Skeletal muscle tissue (tissue), 4 donors: ENCODE results near the gene FRMPD4. TPM values are rescaled to one million over a fixed set of nuclear protein-coding genes. Genes with fewer than 3 reads are reported as not detected.

Experiments
- H3K27ac ChIP-seq: one replicate; pipeline ENCODE4 v1.7.0; 2013; ENCODE audit warnings: mild to moderate bottlenecking, low read depth, low read length, inconsistent platforms
- H3K27me3 ChIP-seq, 3 donors: one replicate each; pipeline ENCODE4 v1.7.0; 2013; ENCODE audit warnings: low read length in 3 of 3; ENCODE audit not compliant: control insufficient read depth in 3 of 3, insufficient read depth in 3 of 3
- H3K36me3 ChIP-seq, 3 donors: one replicate each; pipeline ENCODE4 v1.7.0; 2013; ENCODE audit warnings: low read length in 3 of 3; ENCODE audit not compliant: control insufficient read depth in 3 of 3, insufficient read depth in 3 of 3
- H3K4me1 ChIP-seq, 3 donors: one replicate each; pipeline ENCODE4 v1.7.0; 2013; ENCODE audit warnings: low read length in 3 of 3, mild to moderate bottlenecking in 3 of 3; ENCODE audit not compliant: control insufficient read depth in 3 of 3, insufficient read depth in 3 of 3
- H3K4me3 ChIP-seq, 3 donors: one replicate each; pipeline ENCODE4 v1.7.0; 2013; ENCODE audit warnings: low read length in 3 of 3
- H3K9ac ChIP-seq, 3 donors: one replicate each; pipeline ENCODE4 v1.7.0; 2013; ENCODE audit warnings: low read length in 3 of 3, mild to moderate bottlenecking in 3 of 3, moderate library complexity in 2 of 3, low read depth in 1 of 3
- H3K9me3 ChIP-seq, 3 donors: one replicate each; pipeline ENCODE4 v1.7.0; 2013; ENCODE audit warnings: low read length in 3 of 3; ENCODE audit not compliant: control insufficient read depth in 3 of 3
- total RNA-seq: library from RNA; depleted of rRNA; stranded (reverse); fragments of >200 nt; gene quantifications from one replicate; pipeline ENCODE4 v1.2.3, GENCODE V29; 2014
- donor health status: Osteomylitis.

The FRMPD4 gene
- total RNA-seq, 1 donor from 2014 or later = 1.0 TPM

GRCh38 chrX:12719837-12720236, 581.6 kb downstream of the FRMPD4 start:
- H3K4me1 ChIP-seq = no peaks in the 10 kb centered on the region
- H3K4me3 ChIP-seq = no peak overlapping the region
- no peak overlapping the region for H3K9ac ChIP-seq
- no peaks in the 10 kb centered on the region for H3K36me3 ChIP-seq
- H3K9me3 ChIP-seq = no peaks in the 10 kb centered on the region
- no peak overlapping the region for H3K27ac ChIP-seq
- no peaks in the 10 kb centered on the region for H3K27me3 ChIP-seq

DNA sequence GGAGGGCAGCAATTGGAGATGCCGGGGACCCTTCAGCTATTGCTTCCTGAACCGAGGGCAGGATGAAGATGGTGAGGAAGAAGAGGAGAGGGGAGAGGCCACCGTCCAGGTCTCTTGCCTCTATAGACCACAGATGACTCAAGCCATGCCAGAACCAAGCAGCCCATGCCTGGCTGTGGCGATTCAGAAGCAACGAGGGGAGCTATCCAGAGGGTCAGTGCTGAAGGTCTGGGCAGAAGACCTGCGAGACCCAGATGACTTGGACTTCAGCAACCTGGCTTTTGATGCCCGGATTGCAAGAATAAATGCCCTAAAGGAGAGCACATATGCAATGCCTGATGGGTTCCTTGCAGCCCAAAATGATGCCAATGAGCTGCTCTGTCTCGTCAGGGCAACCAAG, 582.8 kb downstream of the FRMPD4 start:
- no peak overlapping the region for H3K9ac ChIP-seq
- H3K27me3 ChIP-seq = no peaks in the 10 kb centered on the region
- H3K9me3 ChIP-seq = no peaks in the 10 kb centered on the region
- no peaks in the 10 kb centered on the region for H3K4me1 ChIP-seq
- H3K36me3 ChIP-seq = no peaks in the 10 kb centered on the region
- H3K4me3 ChIP-seq = no peak overlapping the region
- no peak overlapping the region for H3K27ac ChIP-seq

DNA sequence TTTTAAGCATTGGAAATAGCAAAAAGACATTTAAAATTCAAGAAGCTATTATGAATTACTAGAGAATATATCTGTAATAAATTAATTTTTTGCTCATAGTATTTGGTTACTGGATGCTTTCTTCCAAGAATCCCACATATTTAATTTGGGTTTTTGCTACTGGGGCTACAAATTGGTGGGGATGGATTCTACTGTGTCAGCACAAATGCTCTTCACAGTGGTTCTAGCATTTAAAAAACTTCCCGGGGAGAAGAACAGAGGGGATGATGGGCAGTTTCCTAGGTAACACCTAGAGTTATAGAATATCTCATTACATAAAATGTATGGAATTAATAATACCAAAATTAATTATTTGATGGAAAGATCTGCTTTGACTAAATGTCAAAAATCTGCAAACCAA, 584.0 kb downstream of the FRMPD4 start:
- Histone ChIP-seq H3K27ac (no peak overlapping the region), H3K27me3 (no peaks in the 10 kb centered on the region), H3K4me3 (no peak overlapping the region), H3K4me1 (no peaks in the 10 kb centered on the region), H3K9ac (no peak overlapping the region), H3K9me3 (no peaks in the 10 kb centered on the region), H3K36me3 (no peaks in the 10 kb centered on the region)

GRCh38 chrX:12741416-12741815, 603.1 kb downstream of the FRMPD4 start:
- Histone ChIP-seq H3K9ac (no peak overlapping the region), H3K4me3 (no peak overlapping the region), H3K9me3 (no peaks in the 10 kb centered on the region), H3K27me3 (peaks cover 0 to 4% (median 0%) of the 10 kb centered on the region in 3 donors), H3K4me1 (no peaks in the 10 kb centered on the region), H3K27ac (no peak overlapping the region), H3K36me3 (no peaks in the 10 kb centered on the region)

DNA sequence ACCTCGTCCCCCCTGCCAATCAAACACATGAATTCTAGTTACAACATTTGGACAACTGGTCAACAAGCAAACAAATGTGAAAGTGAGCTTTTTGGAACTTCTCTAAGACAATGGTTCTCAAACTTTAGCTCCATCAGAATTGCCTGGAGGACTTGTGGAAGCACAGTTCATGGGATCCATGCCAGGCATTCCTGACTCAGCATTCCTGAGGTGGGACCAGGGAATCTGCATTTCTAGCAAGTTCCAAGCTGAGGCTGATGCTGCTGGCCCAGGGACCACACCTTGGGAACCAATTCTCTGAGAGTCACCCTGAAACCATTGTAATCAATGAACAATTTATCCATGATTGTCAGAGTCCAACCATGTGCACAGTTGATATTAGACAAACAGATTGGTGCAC, 609.2 kb downstream of the FRMPD4 start:
- no peak overlapping the region for H3K9ac ChIP-seq
- no peaks in the 10 kb centered on the region for H3K4me1 ChIP-seq

DNA sequence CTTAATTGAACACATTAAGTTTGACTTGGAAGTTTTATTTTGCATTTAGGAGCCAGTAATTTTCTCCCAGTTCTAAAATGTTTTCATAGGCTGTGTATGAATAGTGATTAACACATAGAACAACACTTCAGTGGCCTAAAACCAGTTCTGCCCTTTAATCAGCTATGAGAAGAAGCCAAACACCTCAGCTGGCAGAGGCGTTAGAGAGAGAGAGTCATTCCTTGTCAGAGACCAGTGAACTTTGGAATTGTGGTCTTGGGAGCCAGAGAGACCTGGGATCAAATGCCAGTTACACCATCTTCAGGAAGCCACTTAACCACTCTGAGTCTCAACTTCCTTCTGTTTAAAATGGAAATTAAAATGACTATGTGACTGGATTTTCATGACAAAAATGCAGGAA, 613.6 kb downstream of the FRMPD4 start:
- Histone ChIP-seq H3K36me3 (no peaks in the 10 kb centered on the region), H3K4me1 (no peaks in the 10 kb centered on the region), H3K9me3 (no peaks in the 10 kb centered on the region), H3K4me3 (no peak overlapping the region), H3K9ac (no peak overlapping the region), H3K27me3 (no peaks in the 10 kb centered on the region), H3K27ac (no peak overlapping the region)

More for the DNA sequence above, 609.2 kb downstream of the FRMPD4 start:
- Histone ChIP-seq H3K4me3 (no peak overlapping the region), H3K27ac (no peak overlapping the region), H3K9me3 (no peaks in the 10 kb centered on the region), H3K36me3 (no peaks in the 10 kb centered on the region), H3K27me3 (no peaks in the 10 kb centered on the region)

DNA sequence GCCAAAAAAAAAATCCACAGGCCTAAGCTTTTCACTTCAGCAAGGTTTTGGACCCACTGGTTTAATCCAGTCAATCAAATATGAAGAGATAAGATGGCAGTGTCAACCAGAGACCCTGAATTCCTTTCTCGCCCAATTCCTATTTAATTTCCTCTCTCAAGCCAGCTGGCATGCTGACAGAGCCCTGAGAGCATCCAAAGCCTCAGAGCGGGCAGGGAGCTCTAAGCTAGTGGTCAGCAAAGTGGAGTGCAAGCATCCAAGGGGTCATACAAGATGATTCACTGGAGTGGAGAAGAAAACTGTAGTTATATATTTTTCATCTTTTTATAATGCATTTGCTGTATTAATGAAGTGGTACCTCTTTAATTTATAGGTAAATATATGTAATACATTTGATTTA, 615.1 kb downstream of the FRMPD4 start:
- Histone ChIP-seq H3K36me3 (no peaks in the 10 kb centered on the region), H3K27me3 (no peaks in the 10 kb centered on the region), H3K9ac (no peak overlapping the region), H3K27ac (no peak overlapping the region), H3K4me3 (no peak overlapping the region), H3K4me1 (no peaks in the 10 kb centered on the region), H3K9me3 (no peaks in the 10 kb centered on the region)

DNA sequence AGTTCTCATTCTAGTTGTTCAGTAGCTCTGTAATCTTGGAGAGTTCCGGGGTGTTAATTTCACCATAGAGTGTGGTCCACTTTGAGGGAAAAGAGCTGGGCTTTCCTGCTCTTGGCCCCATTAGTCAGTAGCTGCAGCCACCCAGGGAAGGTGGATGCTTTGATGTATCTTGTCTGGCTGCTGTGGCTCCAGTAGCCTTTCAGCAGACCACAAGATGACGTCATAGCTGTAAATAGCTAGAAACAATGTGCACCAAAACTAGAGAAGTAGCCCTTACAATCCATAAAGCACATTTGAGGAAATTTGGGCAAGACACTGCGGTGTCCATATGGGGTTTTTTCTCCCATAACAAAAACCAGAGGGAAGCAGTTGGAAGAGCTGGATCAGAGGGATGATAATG, 620.0 kb downstream of the FRMPD4 start:
- no peak overlapping the region for H3K4me3 ChIP-seq

GRCh38 chrX:12767856-12768255, 629.6 kb downstream of the FRMPD4 start:
- Histone ChIP-seq H3K4me3 (no peak overlapping the region), H3K36me3 (no peaks in the 10 kb centered on the region), H3K9ac (no peak overlapping the region), H3K27me3 (peaks cover 5 to 9% (median 8%) of the 10 kb centered on the region in 3 donors), H3K27ac (no peak overlapping the region), H3K9me3 (no peaks in the 10 kb centered on the region), H3K4me1 (no peaks in the 10 kb centered on the region)

More for the DNA sequence above, 620.0 kb downstream of the FRMPD4 start:
- H3K9ac ChIP-seq = no peak overlapping the region
- no peaks in the 10 kb centered on the region for H3K4me1 ChIP-seq
- no peaks in the 10 kb centered on the region for H3K9me3 ChIP-seq
- H3K27me3 ChIP-seq = no peaks in the 10 kb centered on the region
- H3K36me3 ChIP-seq = no peaks in the 10 kb centered on the region
- H3K27ac ChIP-seq = no peak overlapping the region

GRCh38 chrX:12768491-12768890, 630.2 kb downstream of the FRMPD4 start:
- no peaks in the 10 kb centered on the region for H3K9me3 ChIP-seq
- no peaks in the 10 kb centered on the region for H3K36me3 ChIP-seq
- no peaks in the 10 kb centered on the region for H3K4me1 ChIP-seq
- H3K27me3 ChIP-seq = peaks cover 5 to 9% (median 8%) of the 10 kb centered on the region in 3 donors
- no peak overlapping the region for H3K27ac ChIP-seq
- no peak overlapping the region for H3K4me3 ChIP-seq
- H3K9ac ChIP-seq = no peak overlapping the region

- H3K4me1 ChIP-seq = no peaks in the 10 kb centered on the region
- peaks cover 5 to 12% (median 9%) of the 10 kb centered on the region in 3 donors for H3K27me3 ChIP-seq
- H3K36me3 ChIP-seq = no peaks in the 10 kb centered on the region
- no peak overlapping the region for H3K9ac ChIP-seq
- no peak overlapping the region for H3K4me3 ChIP-seq
- no peak overlapping the region for H3K27ac ChIP-seq
- H3K9me3 ChIP-seq = no peaks in the 10 kb centered on the region
Measured at GRCh38 chrX:12770440-12770839, 632.2 kb downstream of the FRMPD4 start.
